ENCODE measurements around the gene UBE2H.
"Not testable (repeated sequence)": the region's sequence is repeated elsewhere in the genome, so short reads cannot be mapped to it uniquely, and the experiment has no call there.

Gene UBE2H

GRCh38 chr7:129866251-129866650, 86.5 kb downstream of the UBE2H start:
- DNase-seq: no peak

- DNase-seq: no peak
Measured at GRCh38 chr7:129865925-129866201, 86.9 kb downstream of the UBE2H start.

GRCh38 chr7:129865093-129865924, 87.5 kb downstream of the UBE2H start:
- DNase-seq: no peak

- DNase-seq: not testable (repeated sequence)
Measured at GRCh38 chr7:129864676-129865075, 88.1 kb downstream of the UBE2H start.

GRCh38 chr7:129864042-129864441, 88.7 kb downstream of the UBE2H start:
- DNase-seq: no peak

GRCh38 chr7:129862682-129863081, 90.1 kb downstream of the UBE2H start:
- no peak for DNase-seq

- not testable (repeated sequence) for DNase-seq
Measured at GRCh38 chr7:129860784-129861183, 92.0 kb downstream of the UBE2H start.

GRCh38 chr7:129859183-129859582, 93.6 kb downstream of the UBE2H start:
- DNase-seq: no peak

- DNase-seq: no peak
Measured at GRCh38 chr7:129858490-129858889, 94.3 kb downstream of the UBE2H start.

GRCh38 chr7:129857313-129857712, 95.4 kb downstream of the UBE2H start:
- DNase-seq: no peak

- DNase-seq: no peak
Measured at GRCh38 chr7:129855935-129856717, 96.6 kb downstream of the UBE2H start.

- DNase-seq: no peak
Measured at GRCh38 chr7:129855234-129855673, 97.5 kb downstream of the UBE2H start.

- DNase-seq: no peak
Measured at GRCh38 chr7:129854401-129854800, 98.4 kb downstream of the UBE2H start.

GRCh38 chr7:129853661-129854268, 99.0 kb downstream of the UBE2H start:
- DNase-seq: no peak

GRCh38 chr7:129851809-129852208, 101.0 kb downstream of the UBE2H start:
- DNase-seq: no peak

GRCh38 chr7:129851174-129851573, 101.6 kb downstream of the UBE2H start:
- no peak for DNase-seq

- DNase-seq: no peak
Measured at GRCh38 chr7:129848436-129848835, 104.3 kb downstream of the UBE2H start.

- DNase-seq: no peak
Measured at GRCh38 chr7:129845972-129846327, 106.8 kb downstream of the UBE2H start.

GRCh38 chr7:129845178-129845971, 107.4 kb downstream of the UBE2H start:
- DNase-seq: no peak

- no peak for DNase-seq
Measured at GRCh38 chr7:129843978-129844840, 108.6 kb downstream of the UBE2H start.

- no peak for DNase-seq
Measured at GRCh38 chr7:129843365-129843898, 109.3 kb downstream of the UBE2H start.

- DNase-seq: no peak
Measured at GRCh38 chr7:129841465-129841864, 111.3 kb downstream of the UBE2H start.
